ENCODE data around the gene DHX8.

The DHX8 gene

GRCh38 chr17:43562679-43563599, 79.2 kb downstream of the DHX8 start:
- Histone ChIP-seq H3K36me3 (ENCODE audit: control insufficient read depth, insufficient read depth, low read length) (no peaks in the 10 kb centered on the region), H3K27me3 (ENCODE audit: control insufficient read depth, insufficient read depth, low read length) (no peaks in the 10 kb centered on the region), H3K27ac (ENCODE audit: low read depth, low read length) (no peak overlapping the region), H3K9ac (ENCODE audit: low read length) (no peak overlapping the region), H3K4me3 (ENCODE audit: low read length) (no peak overlapping the region), H3K4me1 (ENCODE audit: control insufficient read depth, insufficient read depth, low read length) (peaks cover 3% of the 10 kb centered on the region)

GRCh38 chr17:43563600-43564594, 80.1 kb downstream of the DHX8 start:
- Histone ChIP-seq H3K27ac (ENCODE audit: low read depth, low read length) (no peak overlapping the region), H3K4me1 (ENCODE audit: control insufficient read depth, insufficient read depth, low read length) (peaks cover 3% of the 10 kb centered on the region), H3K27me3 (ENCODE audit: control insufficient read depth, insufficient read depth, low read length) (no peaks in the 10 kb centered on the region), H3K4me3 (ENCODE audit: low read length) (no peak overlapping the region), H3K9ac (ENCODE audit: low read length) (no peak overlapping the region), H3K36me3 (ENCODE audit: control insufficient read depth, insufficient read depth, low read length) (no peaks in the 10 kb centered on the region)

GRCh38 chr17:43568506-43569082, 84.8 kb downstream of the DHX8 start:
- H3K27me3 ChIP-seq (ENCODE audit: control insufficient read depth, insufficient read depth, low read length), result no peaks in the 10 kb centered on the region
- H3K4me3 ChIP-seq (ENCODE audit: low read length), result no peak overlapping the region
- H3K4me1 ChIP-seq (ENCODE audit: control insufficient read depth, insufficient read depth, low read length), result no peaks in the 10 kb centered on the region
- no peak overlapping the region for H3K9ac ChIP-seq (ENCODE audit: low read length)
- no peak overlapping the region for H3K27ac ChIP-seq (ENCODE audit: low read depth, low read length)
- H3K36me3 ChIP-seq (ENCODE audit: control insufficient read depth, insufficient read depth, low read length), result no peaks in the 10 kb centered on the region

DNA sequence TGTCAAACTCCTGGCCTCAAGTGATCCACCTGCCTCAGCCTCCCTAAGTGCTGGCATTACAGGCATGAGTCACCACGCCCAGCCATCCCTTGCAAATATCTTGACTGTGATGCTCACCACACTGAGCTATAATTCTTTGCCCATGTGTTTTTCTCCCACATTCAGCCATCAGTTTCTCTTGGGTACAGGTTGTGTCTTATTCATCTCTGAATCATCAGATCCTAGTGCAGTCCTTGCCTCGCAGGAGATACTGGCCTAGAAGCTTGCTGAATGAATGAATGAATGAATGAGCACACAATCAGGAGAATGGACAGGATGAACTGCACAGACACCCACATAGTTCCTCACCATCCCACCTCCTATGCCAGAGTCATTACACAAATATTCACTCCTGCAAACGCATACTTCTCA, 86.7 kb downstream of the DHX8 start:
- Histone ChIP-seq H3K27ac (ENCODE audit: low read depth, low read length) (no peak overlapping the region), H3K36me3 (ENCODE audit: control insufficient read depth, insufficient read depth, low read length) (no peaks in the 10 kb centered on the region), H3K27me3 (ENCODE audit: control insufficient read depth, insufficient read depth, low read length) (no peaks in the 10 kb centered on the region), H3K9ac (ENCODE audit: low read length) (no peak overlapping the region), H3K4me1 (ENCODE audit: control insufficient read depth, insufficient read depth, low read length) (no peaks in the 10 kb centered on the region), H3K4me3 (ENCODE audit: low read length) (no peak overlapping the region)

DNA sequence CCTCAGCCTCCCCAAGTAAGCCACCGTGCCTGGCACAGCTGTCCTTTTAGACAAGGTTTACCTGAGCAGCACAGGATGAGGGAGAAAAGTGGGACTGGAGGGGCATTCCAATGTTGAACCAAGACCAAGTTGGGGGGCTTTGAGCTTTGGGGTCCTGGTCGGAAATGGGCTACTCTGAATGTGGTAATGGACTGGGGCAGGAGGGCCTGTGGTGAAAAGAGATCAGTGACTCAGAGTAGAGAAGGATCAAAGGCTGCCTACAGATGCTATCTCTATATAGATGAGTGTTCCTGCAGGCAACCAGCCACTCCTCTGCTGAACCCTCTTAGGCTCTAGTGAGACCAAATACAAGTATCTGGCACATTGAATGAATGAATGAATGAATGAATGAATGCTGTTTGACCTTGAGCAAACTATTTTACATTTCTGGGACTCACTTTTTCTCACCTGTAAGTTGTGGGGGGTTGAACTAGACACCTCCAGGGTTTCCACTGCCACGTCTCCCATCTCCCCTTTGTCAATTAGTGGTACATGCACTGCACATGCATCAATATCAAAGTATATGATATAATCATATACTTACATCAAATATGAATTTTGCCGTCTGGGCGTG, 88.7 kb downstream of the DHX8 start:
- Histone ChIP-seq H3K4me1 (ENCODE audit: control insufficient read depth, insufficient read depth, low read length) (no peaks in the 10 kb centered on the region), H3K9ac (ENCODE audit: low read length) (no peak overlapping the region), H3K27ac (ENCODE audit: low read depth, low read length) (no peak overlapping the region), H3K36me3 (ENCODE audit: control insufficient read depth, insufficient read depth, low read length) (no peaks in the 10 kb centered on the region), H3K4me3 (ENCODE audit: low read length) (no peak overlapping the region), H3K27me3 (ENCODE audit: control insufficient read depth, insufficient read depth, low read length) (no peaks in the 10 kb centered on the region)

GRCh38 chr17:43573579-43574321, 90.0 kb downstream of the DHX8 start:
- no peak overlapping the region for H3K27ac ChIP-seq (ENCODE audit: low read depth, low read length)
- no peaks in the 10 kb centered on the region for H3K36me3 ChIP-seq (ENCODE audit: control insufficient read depth, insufficient read depth, low read length)
- H3K4me1 ChIP-seq (ENCODE audit: control insufficient read depth, insufficient read depth, low read length), result no peaks in the 10 kb centered on the region
- no peaks in the 10 kb centered on the region for H3K27me3 ChIP-seq (ENCODE audit: control insufficient read depth, insufficient read depth, low read length)
- H3K4me3 ChIP-seq (ENCODE audit: low read length), result no peak overlapping the region
- no peak overlapping the region for H3K9ac ChIP-seq (ENCODE audit: low read length)

DNA sequence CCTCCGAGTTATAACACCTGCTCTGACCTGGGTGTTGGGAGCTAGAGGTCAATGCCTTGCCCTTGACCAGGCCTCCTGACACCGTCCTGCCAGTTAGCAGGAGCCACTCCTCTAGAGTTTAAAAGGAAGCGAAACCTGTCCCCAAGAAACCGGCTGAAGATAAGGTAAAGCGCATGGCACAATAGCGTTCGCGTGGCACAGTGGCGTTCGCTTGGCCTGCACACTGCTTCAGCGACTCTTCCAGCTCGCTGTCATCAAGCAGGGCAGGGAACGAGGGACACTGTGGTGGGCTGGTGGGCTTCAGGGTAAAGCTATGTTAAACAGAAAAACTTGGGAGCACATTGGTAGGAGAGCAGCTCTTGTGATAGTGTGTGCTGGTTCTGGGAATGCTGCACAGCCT, 90.6 kb downstream of the DHX8 start:
- Histone ChIP-seq H3K9ac (ENCODE audit: low read length) (no peak overlapping the region), H3K27ac (ENCODE audit: low read depth, low read length) (no peak overlapping the region)

GRCh38 chr17:43574896-43575525, 91.2 kb downstream of the DHX8 start:
- no peak overlapping the region for H3K27ac ChIP-seq (ENCODE audit: low read depth, low read length)
- H3K27me3 ChIP-seq (ENCODE audit: control insufficient read depth, insufficient read depth, low read length), result no peaks in the 10 kb centered on the region
- H3K9ac ChIP-seq (ENCODE audit: low read length), result no peak overlapping the region
- H3K36me3 ChIP-seq (ENCODE audit: control insufficient read depth, insufficient read depth, low read length), result no peaks in the 10 kb centered on the region
- no peaks in the 10 kb centered on the region for H3K4me1 ChIP-seq (ENCODE audit: control insufficient read depth, insufficient read depth, low read length)
- no peak overlapping the region for H3K4me3 ChIP-seq (ENCODE audit: low read length)

More for the DNA sequence above, 90.6 kb downstream of the DHX8 start:
- Histone ChIP-seq H3K4me1 (ENCODE audit: control insufficient read depth, insufficient read depth, low read length) (no peaks in the 10 kb centered on the region), H3K27me3 (ENCODE audit: control insufficient read depth, insufficient read depth, low read length) (no peaks in the 10 kb centered on the region), H3K36me3 (ENCODE audit: control insufficient read depth, insufficient read depth, low read length) (no peaks in the 10 kb centered on the region), H3K4me3 (ENCODE audit: low read length) (no peak overlapping the region)
